K562 (cell line): ENCODE results near the gene CNNM2. TPM values are rescaled to one million over a fixed set of nuclear protein-coding genes. Genes with fewer than 3 reads are reported as not detected.

Experiments
- ATF6 ChIP-seq: sonication (generic); formaldehyde crosslinking; IDR thresholded peaks from 2 replicates; pipeline ENCODE4 v1.4.0; 2020; ENCODE audit warnings: mild to moderate bottlenecking, missing genetic modification reagents
- COPS2 ChIP-seq: fragments of 450-650 bp; conservative IDR thresholded peaks from 2 replicates; pipeline ENCODE4 v1.6.1; 2016; ENCODE audit warnings: mild to moderate bottlenecking, moderate library complexity
- CREM ChIP-seq: IDR thresholded peaks from 2 replicates; pipeline ENCODE4 v1.6.1; 2014; ENCODE audit warnings: antibody characterized with exemption, low read depth
- E4F1 ChIP-seq: fragments of 250-450 bp; sonication (Bioruptor Pico); IDR thresholded peaks from 2 replicates; pipeline ENCODE4 v1.5.0; 2021; ENCODE audit warnings: mild to moderate bottlenecking, borderline replicate concordance
- ETV5 ChIP-seq: sonication (generic); formaldehyde crosslinking; IDR thresholded peaks from 2 replicates; pipeline ENCODE4 v1.4.0; 2020; ENCODE audit warnings: low read depth, mild to moderate bottlenecking, missing genetic modification reagents
- GTF3C2 ChIP-seq: IDR thresholded peaks from 3 replicates; pipeline ENCODE4 v1.6.1; 2011; ENCODE audit warnings: borderline replicate concordance, mild to moderate bottlenecking, moderate library complexity; ENCODE audit not compliant: insufficient read length; ENCODE audit errors: extremely low read depth
- MNT ChIP-seq, 2 experiments: fragments of 450-650 bp; conservative IDR thresholded peaks; 2 replicates each; pipeline ENCODE4 v1.6.1; 2017; ENCODE audit warnings: mild to moderate bottlenecking in 2 of 2, moderate library complexity in 2 of 2
- PBX2 ChIP-seq, 2 experiments: IDR thresholded peaks in 1 of 2; conservative IDR thresholded peaks in 1 of 2; 2 replicates each; pipeline ENCODE4 v1.6.1; 2016; ENCODE audit warnings: low read depth in 2 of 2, mild to moderate bottlenecking in 1 of 2, missing compliant biosample characterization in 1 of 2, missing genetic modification characterization in 1 of 2, moderate library complexity in 1 of 2
- PTRF ChIP-seq: fragments of 450-650 bp; IDR thresholded peaks from 2 replicates; pipeline ENCODE4 v1.6.1; 2016; ENCODE audit warnings: mild to moderate bottlenecking, missing genetic modification characterization, missing compliant biosample characterization
- TAF9B ChIP-seq: fragments of 450-650 bp; IDR thresholded peaks from 2 replicates; pipeline ENCODE4 v1.6.1; 2018; ENCODE audit warnings: mild to moderate bottlenecking; ENCODE audit not compliant: partially characterized antibody
- XRCC4 ChIP-seq: IDR thresholded peaks from one replicate; pipeline ENCODE4 v1.6.1; 2011; ENCODE audit not compliant: insufficient read depth, insufficient read length; ENCODE audit errors: extremely low read depth
- ZBTB17 ChIP-seq: fragments of 450-650 bp; formaldehyde crosslinking; IDR thresholded peaks from 2 replicates; pipeline ENCODE4 v1.4.0; 2020; ENCODE audit warnings: mild to moderate bottlenecking
- ZNF263 ChIP-seq: sonication (generic); formaldehyde crosslinking; IDR thresholded peaks from 2 replicates; pipeline ENCODE4 v1.8.0; 2022; ENCODE audit warnings: mild to moderate bottlenecking, missing genetic modification reagents, borderline replicate concordance
- ZNF584 ChIP-seq: fragments of 200-800 bp; sonication (Bioruptor generic); IDR thresholded peaks from 2 replicates; pipeline ENCODE4 v1.6.1; 2016; ENCODE audit warnings: low read depth, mild to moderate bottlenecking, missing genetic modification characterization, missing compliant biosample characterization
- polyA plus RNA-seq, 8 experiments: library from polyadenylated mRNA; depleted of rRNA in 4 of 8; stranded (reverse) in 5 of 8; unstranded in 3 of 8; fragments of >200 nt; fragmentation: Nextera tagmentation in 2 of 8; fragmentation: Illumina TruSeq in 1 of 8; extraction: Ambion mirVana in 2 of 8; extraction: Trizol in 1 of 8; gene quantifications; 2 replicates each; pipeline versions ENCODE4 v1.2.1 to v1.2.3, GENCODE V29; 2011 to 2014; ENCODE audit warnings: inconsistent platforms in 1 of 8, missing spikeins in 1 of 8
- total RNA-seq, 7 experiments: library from RNA; depleted of rRNA in 6 of 7; stranded (reverse); fragments of >200 nt in 6 of 7; fragmentation: Illumina TruSeq in 2 of 7; extraction: Trizol in 2 of 7; gene quantifications; 2 replicates each; pipeline versions ENCODE4 v1.2.1 to v1.2.3, GENCODE V29; 2011 to 2021; ENCODE audit warnings: low replicate concordance in 1 of 7

Gene CNNM2
- total and polyA plus RNA-seq, 9 of the 15 experiments (the other 6 are each of a cell fraction or from before 2014, with no cell fraction given), result 0.21 to 5.0 (median 1.3) TPM

GRCh38 chr10:102917314-102917961, 656 bp upstream of the CNNM2 start (continued):
- TF ChIP-seq GTF3C2 (no peak), CREM (peak; percentile 58), ETV5 (CRISPR knock-in tag) (no peak), PBX2 (CRISPR knock-in tag; IDR thresholded peaks at IDR 0.05; ENCODE audit: low read depth) (no peak), PBX2 (tag; conservative IDR thresholded peaks at IDR 0.05; ENCODE audit: low read depth) (no peak), COPS2 (no peak), ZBTB17 (CRISPR knock-in tag) (0 out of 2 replicates have a peak, but pooled peaks have one; percentile 44), MNT (conservative IDR thresholded peaks at IDR 0.05) (no peak), TAF9B (no peak), XRCC4 (no peak), ZNF263 (peak; percentile 62; the same call in 1 of the 2 replicates), PTRF (tag) (no peak), ATF6 (CRISPR knock-in tag) (no peak), ZNF584 (CRISPR knock-in tag) (no peak), E4F1 (no peak)
